T1000 (cell line): ENCODE results near the gene TRNAU1AP.
"Not testable (repeated sequence)": the region's sequence is repeated elsewhere in the genome, so short reads cannot be mapped to it uniquely, and the experiment has no call there.

Experiments used
- DNase-seq: peaks from one replicate; lab custom pipeline; 2025; ENCODE audit warnings: mixed read lengths; lab: John Stamatoyannopoulos, UW

Gene TRNAU1AP

DNA sequence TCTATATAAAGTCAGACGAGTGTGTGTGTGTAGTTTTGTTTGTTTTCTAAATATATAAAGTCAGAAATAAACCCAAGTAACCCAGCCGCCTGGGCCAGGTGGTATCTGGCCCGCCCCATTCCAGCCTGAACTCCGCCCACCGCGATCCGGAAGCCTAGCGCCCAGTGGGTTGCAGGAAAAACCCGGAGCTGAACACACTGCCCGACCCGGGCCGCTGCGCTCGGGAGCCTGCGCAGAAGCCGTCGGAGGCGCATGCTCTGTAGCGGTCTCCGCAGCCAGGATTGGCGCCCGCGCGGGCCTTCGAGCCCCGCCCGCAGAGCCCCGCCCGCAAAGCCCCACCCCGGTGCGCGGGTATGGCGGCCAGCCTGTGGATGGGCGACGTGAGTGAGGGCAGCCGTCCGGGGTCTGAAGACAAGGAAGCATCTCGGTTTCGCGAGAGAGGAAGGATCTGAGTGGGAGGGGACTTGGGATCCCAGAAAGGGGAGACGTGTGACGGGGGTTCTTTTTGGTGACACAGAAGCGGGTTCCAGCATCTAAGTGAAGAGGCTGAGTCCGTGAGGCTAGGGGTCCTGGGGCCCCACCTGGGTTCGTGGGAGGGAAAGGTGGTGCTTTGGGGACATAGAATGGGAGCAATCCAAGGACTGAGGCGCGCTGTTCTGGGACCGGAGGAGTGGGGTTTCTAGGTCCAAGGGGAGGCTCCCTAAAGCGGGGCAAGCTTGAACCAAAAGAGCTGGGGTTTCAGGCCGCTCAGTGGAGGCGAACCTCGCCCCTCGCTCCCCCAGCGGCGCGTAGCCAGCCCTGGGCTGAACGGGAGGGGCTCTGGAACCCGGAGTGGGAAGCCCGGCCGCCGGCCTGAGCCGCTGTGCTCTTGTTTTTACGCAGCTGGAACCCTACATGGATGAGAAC, at the start of gene TRNAU1AP:
Gene TRNAU1AP (plus strand): TSS at position 328 of the 906 bp plus-strand sequence. CDS start 26 bp downstream, at position 354.
- peak; percentile 96 for DNase-seq

DNA sequence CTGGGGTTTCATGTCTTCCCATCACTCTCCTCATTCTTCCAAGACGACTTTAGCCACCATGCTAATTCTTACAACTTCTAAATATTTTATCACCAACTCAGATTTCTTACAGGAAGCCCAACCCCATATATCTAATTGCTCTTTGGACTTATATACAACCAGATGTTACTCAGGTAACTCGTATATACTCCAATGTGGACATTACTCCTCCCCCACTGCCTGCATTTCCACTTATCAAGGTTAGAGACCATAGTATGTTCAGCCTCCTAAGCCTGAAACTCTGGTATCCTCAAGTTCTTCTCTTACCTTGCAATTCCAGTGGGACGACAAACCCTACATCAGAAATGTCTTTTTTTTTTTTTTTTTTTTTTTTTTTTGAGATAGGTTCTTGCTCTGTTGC, 49.8 kb upstream of the TRNAU1AP start:
- no peak for DNase-seq

DNA sequence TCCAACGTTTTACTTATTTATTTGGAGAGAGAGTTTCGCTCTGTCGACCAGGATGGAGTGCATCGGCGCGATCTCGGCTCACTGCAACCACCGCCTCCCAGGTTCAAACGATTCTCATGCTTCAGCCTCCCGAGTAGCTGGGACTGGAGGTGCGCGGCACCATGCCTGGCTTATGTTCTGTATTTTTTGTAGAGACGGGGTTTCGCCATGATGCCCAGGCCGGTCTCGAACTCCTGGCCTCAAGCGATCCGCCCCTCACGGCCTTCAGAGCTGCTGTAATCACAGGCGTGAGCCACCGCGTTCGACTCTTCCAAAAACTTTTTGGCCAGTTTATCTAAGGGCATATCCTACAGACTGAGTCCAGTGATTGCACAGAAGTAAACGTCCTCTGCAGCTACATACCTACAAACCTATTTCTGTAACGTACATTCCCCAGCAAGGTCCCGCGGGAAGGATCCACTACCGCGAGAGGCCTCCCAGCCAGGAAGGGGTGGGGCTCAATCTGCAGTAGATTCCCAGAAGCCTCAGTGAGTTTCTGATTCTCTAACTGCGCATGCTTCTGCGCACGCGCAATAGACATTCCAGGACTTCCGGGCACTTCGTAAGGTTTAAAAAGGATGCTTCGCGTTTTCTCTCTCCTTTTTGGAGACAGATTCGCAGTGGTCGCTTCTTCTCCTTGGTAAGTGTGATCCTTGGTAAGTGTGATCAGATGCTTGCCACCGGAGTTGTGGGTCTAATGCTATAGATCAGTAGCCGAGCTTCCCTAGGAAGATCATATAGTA, 47.3 kb upstream of the TRNAU1AP start, which contains the start of gene RCC1:
Gene RCC1 (plus strand): TSS at position 638 of the 782 bp plus-strand sequence. CDS start 23,824 bp downstream, outside the sequence.
- peak; percentile 97 for DNase-seq

DNA sequence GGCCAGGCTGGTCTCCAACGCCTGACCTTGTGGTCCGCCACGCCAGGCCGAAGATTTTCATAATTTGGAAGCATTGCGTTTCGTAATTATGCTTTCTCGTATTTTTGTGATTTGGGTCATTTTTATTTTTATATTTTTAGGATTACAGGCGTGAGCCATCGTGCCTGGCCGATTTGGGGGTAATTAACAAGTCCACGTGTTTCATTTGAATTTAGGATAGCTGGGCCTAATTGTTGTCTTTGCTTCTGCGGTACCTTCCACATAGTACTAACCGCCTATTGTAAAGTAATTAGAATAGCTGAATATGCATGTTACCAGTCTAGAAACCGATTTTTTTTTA, 46.0 kb upstream of the TRNAU1AP start:
- DNase-seq = no peak

DNA sequence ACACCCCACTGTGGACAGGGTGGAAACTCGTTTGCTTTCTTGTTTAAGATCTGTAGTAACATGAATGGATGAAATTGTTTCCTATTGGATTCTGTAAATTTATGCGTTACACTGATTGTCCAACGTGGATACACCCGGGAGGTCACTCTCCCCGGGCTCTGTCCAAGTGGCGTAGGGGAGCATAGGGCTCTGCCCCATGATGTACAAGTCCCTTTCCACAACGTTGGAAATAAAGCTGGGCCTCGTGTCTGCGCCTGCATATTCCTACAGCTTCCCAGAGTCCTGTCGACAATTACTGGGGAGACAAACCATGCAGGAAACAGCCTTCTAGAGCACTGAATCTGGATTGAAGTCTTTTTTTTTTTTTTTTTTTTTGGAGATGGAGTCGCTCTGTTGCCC, 45.6 kb upstream of the TRNAU1AP start:
- DNase-seq = no peak

DNA sequence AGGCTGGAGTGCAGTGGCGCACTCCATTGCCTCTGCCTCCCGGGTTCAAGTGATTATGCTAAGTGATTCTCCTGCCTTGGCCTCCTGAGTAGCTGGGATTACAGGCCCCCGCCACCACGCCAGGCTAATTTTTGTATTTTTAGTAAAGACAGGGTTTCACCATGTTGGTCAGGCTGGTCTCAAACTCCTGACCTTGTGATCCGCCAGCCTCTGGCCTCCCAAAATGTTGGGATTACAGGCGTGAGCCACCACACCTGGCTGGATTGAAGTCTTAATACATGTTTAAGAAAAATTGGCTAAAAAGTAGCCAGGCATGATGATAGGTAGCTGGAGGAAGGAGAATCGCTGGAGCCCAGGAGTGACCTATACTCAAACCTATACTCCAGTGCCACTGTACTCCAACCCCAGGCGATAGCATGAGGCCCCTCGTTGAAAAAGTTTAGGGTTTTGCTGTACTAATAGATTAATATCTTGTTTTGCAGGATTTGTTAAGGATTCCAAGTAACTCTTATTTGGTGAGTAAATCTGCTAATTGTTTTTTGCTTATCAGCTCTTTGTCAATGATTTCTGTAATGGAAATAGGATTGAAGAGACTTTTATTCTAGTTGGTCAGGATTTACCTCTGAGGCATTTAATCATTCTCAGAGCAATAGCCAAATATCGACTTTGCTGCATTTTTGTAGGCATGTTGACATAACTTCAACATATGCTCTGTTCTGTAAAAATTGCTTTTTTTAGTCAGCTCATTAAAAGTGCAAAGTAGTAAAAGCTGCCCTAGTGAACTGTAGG, 45.0 kb upstream of the TRNAU1AP start:
- DNase-seq = no peak

DNA sequence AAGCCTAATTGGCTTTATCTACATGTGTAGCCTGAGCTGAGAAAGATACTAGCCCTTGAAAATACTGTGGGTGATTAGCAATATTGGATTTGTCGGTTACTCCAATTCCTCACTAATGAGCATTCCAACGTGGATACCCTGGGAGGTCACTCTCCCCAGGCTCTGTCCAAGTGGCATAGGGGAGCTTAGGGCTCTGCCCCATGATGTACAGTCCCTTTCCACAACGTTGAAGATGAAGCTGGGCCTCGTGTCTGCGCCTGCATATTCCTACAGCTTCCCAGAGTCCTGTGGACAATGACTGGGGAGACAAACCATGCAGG, 44.5 kb upstream of the TRNAU1AP start:
- no peak for DNase-seq

DNA sequence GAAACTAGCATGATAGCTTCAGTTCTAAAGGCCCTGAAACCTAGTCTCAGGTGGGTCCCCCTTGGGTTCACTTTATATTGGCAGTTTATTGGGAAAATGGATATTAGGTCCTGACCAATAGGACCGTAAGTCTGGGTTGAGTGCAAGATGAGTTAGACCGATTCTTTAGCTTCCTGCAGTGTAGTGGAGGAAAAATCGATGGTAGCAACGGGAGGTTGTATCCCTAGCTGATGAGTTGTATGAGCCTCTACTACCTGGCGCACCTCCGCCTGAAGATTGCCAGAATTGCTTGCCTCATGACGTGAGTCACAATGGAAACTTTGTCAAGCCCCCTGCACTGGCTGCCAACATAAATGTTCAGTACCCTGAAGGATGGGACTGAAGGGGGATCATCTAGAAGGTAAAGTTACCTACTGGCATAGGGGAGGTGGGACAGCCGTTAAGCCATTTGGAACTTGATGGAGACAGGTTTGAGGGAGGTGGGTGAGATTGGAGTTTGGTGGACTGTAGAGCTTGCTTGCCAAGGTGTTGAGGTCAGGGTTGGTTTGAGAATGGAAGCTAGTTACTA, 43.1 kb upstream of the TRNAU1AP start:
- no peak for DNase-seq

DNA sequence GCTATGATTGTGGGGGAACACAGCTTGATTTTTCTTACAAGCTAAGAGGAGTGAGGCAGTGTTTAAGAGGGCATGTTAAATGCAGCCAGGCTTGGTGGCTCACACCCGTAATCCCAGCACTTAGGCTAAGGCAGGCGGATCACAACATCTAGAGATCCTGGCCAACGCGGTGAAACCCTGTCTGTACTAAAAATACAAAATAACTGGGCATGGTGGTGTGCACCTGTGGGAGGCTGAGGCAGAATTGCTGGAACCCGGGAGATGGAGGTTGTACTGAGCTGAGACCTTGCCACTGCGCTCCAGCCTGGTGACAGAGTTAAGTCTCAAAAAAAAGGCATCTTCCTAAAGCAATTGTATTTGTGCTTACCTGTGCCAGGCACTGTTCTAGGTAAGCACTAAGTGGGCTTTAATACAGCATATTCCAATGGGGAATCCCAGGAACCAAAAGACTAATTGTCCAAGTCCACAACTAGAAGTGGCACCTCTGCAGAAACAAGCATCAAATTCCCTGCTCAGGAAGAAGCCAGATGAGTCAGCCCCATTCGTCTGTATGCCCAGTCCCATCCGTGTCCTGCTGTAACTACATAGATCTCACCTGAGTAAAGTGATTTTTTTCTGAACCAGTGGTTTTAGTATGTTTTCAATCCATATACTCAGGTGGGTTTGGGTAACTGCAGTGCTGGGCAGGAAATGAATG, 42.5 kb upstream of the TRNAU1AP start:
- no peak for DNase-seq

DNA sequence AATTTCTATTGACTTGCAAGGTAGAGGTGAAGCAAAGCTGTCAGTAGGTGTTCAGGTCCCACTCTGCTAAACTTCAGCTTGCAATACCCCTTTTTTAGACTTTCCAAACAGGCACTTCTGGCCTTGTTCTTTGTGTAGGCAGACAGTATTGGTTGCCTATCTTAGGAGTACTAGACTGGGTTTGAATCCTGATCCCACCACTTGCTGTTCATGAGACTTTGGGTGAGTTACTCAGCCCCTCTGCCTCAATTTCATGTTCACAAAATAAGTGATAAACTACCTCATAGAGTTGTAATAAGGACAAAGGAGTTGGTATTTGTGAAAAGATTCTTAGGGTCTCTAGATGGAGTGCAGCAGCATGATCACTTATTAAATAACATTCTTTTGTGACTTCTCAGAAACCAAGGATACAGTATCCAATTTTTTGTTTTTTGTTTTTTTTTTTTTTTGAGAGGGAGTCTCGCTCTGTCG, 41.9 kb upstream of the TRNAU1AP start:
- no peak for DNase-seq

DNA sequence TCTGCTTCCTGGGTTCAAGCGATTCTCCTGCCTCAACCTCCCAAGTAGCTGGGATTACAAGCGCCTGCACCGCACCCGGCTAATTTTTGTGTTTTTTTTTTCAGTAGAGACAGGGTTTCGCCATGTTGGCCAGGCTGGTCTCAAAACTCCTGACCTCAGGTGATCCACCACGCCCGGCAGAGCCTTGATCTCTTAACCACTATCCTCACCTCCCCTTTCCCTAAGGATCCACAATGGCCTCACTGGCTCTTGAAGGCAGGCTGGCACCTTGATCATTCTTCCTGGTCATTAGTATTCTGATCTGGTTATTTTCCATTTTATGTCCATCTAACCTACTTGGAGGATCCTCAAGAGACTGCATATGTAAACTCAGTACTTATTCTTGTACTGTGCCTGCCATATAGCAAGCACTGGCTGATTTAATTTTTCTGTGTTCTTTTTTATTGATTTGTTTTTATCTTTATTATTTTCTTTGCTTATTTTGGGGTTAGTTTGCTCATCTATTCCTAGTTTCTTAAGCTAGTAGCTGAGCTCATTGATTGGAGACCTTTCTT, 40.8 kb upstream of the TRNAU1AP start:
- no peak for DNase-seq

DNA sequence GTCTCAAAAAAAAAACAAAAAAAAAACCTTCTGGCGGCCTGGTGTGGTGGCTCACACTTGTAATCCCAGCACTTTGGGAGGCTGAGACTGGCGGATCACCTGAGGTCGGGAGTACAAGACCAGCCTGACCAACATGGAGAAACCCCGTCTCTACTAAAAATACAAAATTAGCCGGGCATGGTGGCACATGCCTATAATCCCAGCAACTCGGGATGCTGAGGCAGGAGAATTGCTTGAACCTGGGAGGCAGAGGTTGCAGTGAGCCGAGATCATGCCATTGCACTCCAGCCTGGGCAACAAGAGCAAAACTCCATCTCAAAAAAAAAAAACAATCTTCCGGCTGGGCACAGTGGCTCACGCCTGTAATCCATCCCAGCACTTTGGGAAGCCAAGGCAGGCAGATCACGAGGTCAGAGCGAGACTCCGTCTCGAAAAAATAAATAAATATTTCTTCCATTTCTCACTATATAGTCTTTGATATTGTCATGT, 38.4 kb upstream of the TRNAU1AP start:
- not testable (repeated sequence) for DNase-seq

DNA sequence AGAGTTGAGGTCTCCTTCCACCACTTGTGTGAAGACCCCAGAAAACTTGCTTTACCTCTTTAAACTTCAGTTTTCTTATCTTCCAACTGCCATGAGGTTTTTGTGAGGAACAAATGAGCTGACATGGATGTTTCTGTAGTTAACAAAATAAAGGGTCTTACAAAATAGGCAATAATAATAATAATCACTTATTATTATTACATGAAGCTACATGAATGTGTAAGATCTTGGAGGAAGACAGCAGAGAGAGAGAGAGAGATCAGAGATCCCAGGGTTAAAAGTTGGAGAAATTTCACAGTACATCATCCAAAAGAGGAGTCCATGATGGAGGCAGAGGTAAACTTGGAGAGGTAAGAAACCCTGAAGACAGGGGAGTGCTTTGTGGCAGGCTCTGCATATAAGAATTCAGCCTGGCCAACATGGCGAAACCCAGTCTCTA, 36.3 kb upstream of the TRNAU1AP start:
- no peak for DNase-seq

DNA sequence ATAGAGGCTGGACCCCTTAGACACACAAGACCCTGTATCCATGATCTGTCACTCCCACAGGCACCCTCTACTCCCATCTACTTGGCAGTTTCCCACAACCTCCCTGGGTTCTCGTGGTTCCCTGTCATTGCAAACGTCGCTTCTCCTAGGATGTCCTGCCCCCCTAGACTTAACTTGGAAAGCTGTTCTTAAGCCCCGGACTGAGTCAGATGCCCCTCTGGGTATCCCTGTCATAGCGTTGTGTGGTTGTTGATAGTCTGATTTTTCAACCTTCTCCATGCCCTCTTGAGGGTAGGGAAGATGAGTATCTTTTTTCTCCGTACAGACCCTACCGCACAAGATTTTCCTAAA, 35.3 kb upstream of the TRNAU1AP start:
- DNase-seq = no peak

DNA sequence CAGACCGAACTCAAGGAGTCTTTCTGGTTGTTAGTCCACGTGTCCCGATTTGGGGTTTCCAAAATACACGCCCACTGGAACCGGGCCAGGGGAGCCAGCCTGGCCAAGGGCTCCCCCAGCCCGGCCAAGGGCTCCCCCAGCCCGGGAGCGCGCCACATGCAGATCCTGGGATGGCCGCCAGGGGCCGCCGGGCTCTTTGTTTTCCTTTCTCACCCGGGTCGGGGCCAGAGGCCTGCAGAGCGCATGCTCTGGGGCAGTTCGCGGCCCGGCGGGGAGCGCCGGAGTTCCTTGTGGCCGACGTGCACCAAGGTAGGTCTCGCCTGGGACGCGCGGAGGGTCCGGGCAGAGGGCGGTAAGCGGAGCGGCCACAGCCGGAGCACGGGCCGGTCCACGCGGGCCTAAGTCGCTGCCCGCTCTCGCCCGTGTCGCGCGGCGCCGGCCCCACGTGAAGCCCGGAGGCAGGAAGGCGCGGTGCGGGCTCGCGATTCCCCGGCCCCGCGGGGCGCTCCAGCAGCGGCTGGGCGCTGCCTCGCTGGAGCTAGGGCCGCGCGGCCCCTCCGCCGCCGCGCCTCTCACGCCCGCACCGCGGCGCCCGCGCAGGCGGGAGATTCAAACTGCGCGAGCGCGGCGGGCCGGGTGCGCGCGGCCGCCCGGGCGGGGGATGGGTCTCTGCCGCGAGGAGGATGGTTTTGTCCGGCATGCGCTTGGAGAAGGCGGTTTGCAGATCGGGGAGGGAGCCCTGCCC, 34.7 kb upstream of the TRNAU1AP start:
- peak; percentile 85 for DNase-seq

DNA sequence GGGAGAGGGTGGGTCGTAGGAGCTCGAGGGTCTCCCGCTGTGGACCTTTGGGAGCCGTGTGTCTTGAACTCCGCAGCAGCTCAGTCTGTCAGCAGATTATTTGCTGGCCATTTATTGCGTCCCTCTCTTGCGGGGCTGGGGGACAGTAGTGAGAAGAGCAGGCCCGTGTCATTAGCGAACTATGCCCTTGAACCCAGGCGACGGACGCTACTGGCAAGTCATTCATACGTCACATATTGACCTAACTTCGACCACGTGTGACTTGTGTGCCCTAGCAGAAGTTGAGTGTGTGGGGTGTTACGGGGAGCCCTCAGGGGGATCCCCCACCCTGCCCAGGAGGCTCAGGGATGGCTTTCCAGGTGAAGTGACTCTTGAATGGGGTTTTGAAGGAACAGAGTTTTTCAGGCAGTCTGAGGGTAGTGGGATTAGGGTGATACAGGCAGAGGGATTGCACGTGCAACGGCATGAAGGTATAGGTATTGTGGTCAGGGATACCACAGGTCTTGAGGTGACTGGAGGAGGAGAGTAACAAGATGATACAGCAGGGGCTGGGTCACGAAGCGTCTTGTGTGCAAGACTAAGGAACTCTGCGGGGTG, 34.0 kb upstream of the TRNAU1AP start:
- DNase-seq = no peak

DNA sequence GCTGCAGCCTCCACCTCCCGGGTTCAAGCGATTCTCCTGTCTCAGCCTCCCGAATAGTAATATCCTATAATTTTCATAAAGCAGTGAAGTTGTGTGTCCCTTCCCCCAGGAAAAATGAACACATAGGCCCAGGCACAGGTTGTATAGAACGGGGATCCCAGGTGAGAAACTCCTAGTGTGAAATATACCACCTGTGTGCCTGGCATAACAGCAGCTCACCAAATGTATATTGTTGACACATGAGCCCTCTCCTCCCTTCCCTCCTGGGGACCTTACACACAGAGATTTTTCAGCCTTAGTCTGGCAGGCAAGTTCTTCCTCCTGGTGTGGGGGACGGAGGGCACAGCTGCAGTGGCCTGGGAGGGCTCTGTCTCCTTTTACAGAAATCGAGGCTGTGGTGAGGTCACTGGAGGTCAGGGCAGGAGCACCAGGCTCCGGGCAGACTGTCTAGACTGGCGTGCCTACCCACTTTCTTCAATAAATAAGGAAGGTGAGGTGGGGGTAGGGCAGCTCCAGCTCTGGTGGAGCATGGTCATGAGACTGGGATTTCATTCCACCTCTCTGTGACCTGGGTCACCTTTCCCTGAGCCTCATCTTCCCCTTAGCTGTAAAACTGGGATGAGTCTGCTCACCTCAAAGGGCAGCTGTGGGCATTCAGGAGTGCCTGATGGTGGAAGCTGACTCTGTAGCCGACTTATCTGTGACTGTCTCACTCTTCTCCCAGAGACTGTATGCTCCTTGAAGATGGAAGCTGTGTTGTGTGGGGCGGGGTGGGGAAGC, 32.7 kb upstream of the TRNAU1AP start:
- DNase-seq = no peak

DNA sequence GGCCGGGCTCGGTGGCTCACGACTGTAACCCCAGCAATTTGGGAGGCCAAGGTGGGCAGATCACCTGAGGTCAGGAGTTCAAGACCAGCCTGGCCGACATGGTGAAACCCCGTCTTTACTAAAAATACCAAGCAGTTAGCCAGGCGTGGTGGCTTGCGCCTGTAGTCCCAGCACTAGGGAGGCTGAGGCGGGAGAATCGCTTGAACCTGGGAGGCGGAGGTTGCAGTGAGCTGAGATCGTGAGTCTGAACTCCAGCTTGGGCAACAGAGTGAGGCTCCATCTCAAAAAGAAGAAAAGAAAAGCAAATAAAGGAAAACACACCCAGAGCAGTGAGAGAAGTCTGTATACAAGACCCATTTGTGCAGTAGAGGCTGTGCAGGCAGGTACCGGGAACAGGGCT, 32.1 kb upstream of the TRNAU1AP start:
- DNase-seq = not testable (repeated sequence)
